WTC11 (cell line): Measurements from ENCODE around the gene KCNK4. TPM values are rescaled to one million over a fixed set of nuclear protein-coding genes. Genes with fewer than 3 reads are reported as not detected.

Experiments
- ATAC-seq: fragments of 200-7000 bp; cut with Tn5 transposase; 2 replicates; pipeline ENCODE4 v1.10.0; 2021; ENCODE audit warnings: mild to moderate bottlenecking, moderate library complexity
- CTCF ChIA-PET: fragments of 300-600 bp; sonication (Branson Sonifier 250); formaldehyde crosslinking; loops from one replicate; lab custom pipeline; 2021; ENCODE audit warnings: antibody characterized with exemption; lab: Charles Lee
- POLR2A ChIA-PET: fragments of 350-600 bp; sonication (Branson Sonifier 250); formaldehyde crosslinking; loops from one replicate; lab custom pipeline; 2021; ENCODE audit warnings: antibody characterized with exemption; lab: Charles Lee
- DNase-seq: peaks from one replicate; pipeline ENCODE4 v3.0.0; 2021; ENCODE audit warnings: low spot score
- H3K27ac Mint-ChIP-seq: 2 replicates; pipeline ENCODE4 v1.8.0; 2021; ENCODE audit warnings: mixed read lengths
- H3K27me3 Mint-ChIP-seq: 2 replicates; pipeline ENCODE4 v1.8.0; 2021; ENCODE audit warnings: low read depth, mild to moderate bottlenecking, moderate library complexity, mixed read lengths
- H3K36me3 Mint-ChIP-seq: 2 replicates; pipeline ENCODE4 v1.8.0; 2021; ENCODE audit warnings: mixed read lengths
- H3K4me1 Mint-ChIP-seq: 2 replicates; pipeline ENCODE4 v1.8.0; 2022; ENCODE audit warnings: mixed read lengths
- H3K4me3 Mint-ChIP-seq: 2 replicates; pipeline ENCODE4 v1.8.0; 2021; ENCODE audit warnings: mild to moderate bottlenecking, moderate library complexity, mixed read lengths
- H3K9me3 Mint-ChIP-seq: 2 replicates; pipeline ENCODE4 v1.8.0; 2021; ENCODE audit warnings: mixed read lengths
- CREB1 ChIP-seq: sonication (generic); formaldehyde crosslinking; IDR thresholded peaks from 2 replicates; pipeline ENCODE4 v1.8.0; 2023; ENCODE audit warnings: mild to moderate bottlenecking, missing genetic modification reagents
- ETV6 ChIP-seq: sonication (generic); formaldehyde crosslinking; IDR thresholded peaks from 2 replicates; pipeline ENCODE4 v1.8.1; 2022; ENCODE audit warnings: mild to moderate bottlenecking, missing genetic modification reagents
- FOXP1 ChIP-seq: sonication (generic); formaldehyde crosslinking; IDR thresholded peaks from 2 replicates; pipeline ENCODE4 v1.8.0; 2022; ENCODE audit warnings: missing genetic modification reagents, mild to moderate bottlenecking, moderate library complexity, borderline replicate concordance
- GTF2I ChIP-seq: fragments of 250-450 bp; sonication (Bioruptor Pico); conservative IDR thresholded peaks from 2 replicates; pipeline ENCODE4 v1.4.0; 2021; ENCODE audit warnings: mild to moderate bottlenecking
- HMGA2 ChIP-seq: fragments of 250-450 bp; sonication (Bioruptor Pico); IDR thresholded peaks from 2 replicates; pipeline ENCODE4 v1.4.0; 2021; ENCODE audit warnings: mild to moderate bottlenecking, moderate library complexity
- MYBL2 ChIP-seq: sonication (generic); formaldehyde crosslinking; IDR thresholded peaks from 2 replicates; pipeline ENCODE4 v1.8.1; 2023; ENCODE audit warnings: mild to moderate bottlenecking, moderate library complexity, missing genetic modification reagents
- NFE2L1 ChIP-seq: sonication (generic); formaldehyde crosslinking; IDR thresholded peaks from 2 replicates; pipeline ENCODE4 v1.8.1; 2023; ENCODE audit warnings: missing genetic modification reagents
- NR3C1 ChIP-seq: sonication (generic); formaldehyde crosslinking; conservative IDR thresholded peaks from 2 replicates; pipeline ENCODE4 v1.8.1; 2023; ENCODE audit warnings: low read depth, mild to moderate bottlenecking, missing genetic modification reagents
- PRRX2 ChIP-seq: fragments of 250-450 bp; sonication (Bioruptor Pico); IDR thresholded peaks from 2 replicates; pipeline ENCODE4 v1.8.0; 2021; ENCODE audit warnings: mild to moderate bottlenecking
- SMAD4 ChIP-seq: sonication (generic); formaldehyde crosslinking; IDR thresholded peaks from 2 replicates; pipeline ENCODE4 v1.8.0; 2022; ENCODE audit warnings: mild to moderate bottlenecking, missing genetic modification reagents
- TP53 ChIP-seq: sonication (generic); formaldehyde crosslinking; IDR thresholded peaks from 2 replicates; pipeline ENCODE4 v1.8.1; 2023; ENCODE audit warnings: mild to moderate bottlenecking, missing genetic modification reagents
- ZNF121 ChIP-seq: sonication (generic); formaldehyde crosslinking; IDR thresholded peaks from 2 replicates; pipeline ENCODE4 v1.8.0; 2023; ENCODE audit warnings: missing genetic modification reagents
- ZNF263 ChIP-seq: sonication (generic); formaldehyde crosslinking; IDR thresholded peaks from 2 replicates; pipeline ENCODE4 v1.8.1; 2022; ENCODE audit warnings: low read depth, mild to moderate bottlenecking, moderate library complexity, missing genetic modification reagents
- total RNA-seq: library from RNA; stranded (reverse); gene quantifications from 3 replicates; pipeline ENCODE4 v1.2.3, GENCODE V29; 2021
- TF ChIP-seq, protein P1 (sequence below): fragments of 250-450 bp; sonication (Bioruptor Pico); IDR thresholded peaks from 2 replicates; pipeline ENCODE4 v1.9.0; 2021; ENCODE audit warnings: moderate library complexity, mild to moderate bottlenecking, inconsistent platforms, borderline replicate concordance
- TF ChIP-seq, protein P2 (sequence below): fragments of 250-450 bp; sonication (Bioruptor Pico); IDR thresholded peaks from 2 replicates; pipeline ENCODE4 v1.9.0; 2021; ENCODE audit warnings: mild to moderate bottlenecking
- TF ChIP-seq, protein P3 (sequence below): sonication (generic); formaldehyde crosslinking; IDR thresholded peaks from 2 replicates; pipeline ENCODE4 v1.8.1; 2022; ENCODE audit warnings: mild to moderate bottlenecking, moderate library complexity, missing genetic modification reagents
- TF ChIP-seq, protein P4 (sequence below): sonication (generic); formaldehyde crosslinking; IDR thresholded peaks from 2 replicates; pipeline ENCODE4 v1.8.1; 2023; ENCODE audit warnings: mild to moderate bottlenecking, moderate library complexity, missing genetic modification reagents
- TF ChIP-seq, protein P5 (sequence below): sonication (generic); formaldehyde crosslinking; IDR thresholded peaks from 2 replicates; pipeline ENCODE4 v1.8.1; 2022; ENCODE audit warnings: missing genetic modification reagents, borderline replicate concordance
- TF ChIP-seq, protein P6 (sequence below): fragments of 250-450 bp; sonication (Bioruptor Pico); IDR thresholded peaks from 2 replicates; pipeline ENCODE4 v1.8.0; 2021; ENCODE audit warnings: mild to moderate bottlenecking

KCNK4 gene
- total RNA-seq, 1 experiment from 2014 or later, result 0.74 TPM

DNA sequence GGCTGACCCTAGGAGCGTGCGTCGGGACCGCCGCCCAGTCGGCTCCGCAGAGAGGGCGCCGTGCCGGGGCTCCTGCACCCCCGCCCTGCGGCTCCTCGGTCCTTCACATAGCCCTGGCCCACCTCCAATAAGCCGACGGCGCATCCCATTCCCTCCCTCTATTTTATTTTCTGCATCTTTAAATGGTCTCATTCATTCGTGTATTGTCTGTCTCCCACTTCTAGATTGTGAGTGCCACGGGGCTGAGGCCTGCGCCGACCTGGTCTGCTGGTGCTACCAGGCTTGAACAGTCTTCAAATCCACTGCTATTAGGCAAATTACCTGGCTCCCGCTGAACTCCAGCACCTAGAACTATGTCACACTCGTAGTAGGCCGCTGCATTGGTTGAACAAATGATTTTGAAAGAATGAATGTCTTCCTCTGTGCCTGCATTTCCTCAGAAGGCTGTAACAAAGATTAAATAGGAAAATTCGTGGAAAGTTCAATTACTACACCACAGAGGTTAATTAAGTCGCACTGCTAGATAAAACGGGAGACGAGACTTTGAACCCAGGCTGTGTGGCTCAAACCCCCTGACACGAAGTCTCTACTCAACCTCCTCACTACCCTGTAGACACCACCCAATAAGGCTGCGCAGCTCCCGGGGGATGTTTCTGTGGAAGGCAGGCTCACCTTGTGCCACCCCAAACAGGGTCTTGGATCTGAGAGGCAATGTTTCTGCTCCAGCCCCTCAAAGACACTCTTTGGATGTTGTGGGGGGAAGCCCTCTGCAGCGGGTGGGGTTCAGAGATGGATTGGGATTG, 43.2 kb upstream of the KCNK4 start:
- Mint-ChIP-seq H3K27ac (peak overlapping the region; percentile 93), H3K36me3 (peaks cover 8% of the 10 kb centered on the region), H3K4me3 (peak overlapping the region; percentile 88), H3K27me3 (no peaks in the 10 kb centered on the region), H3K9me3 (no peaks in the 10 kb centered on the region), H3K4me1 (peaks cover 44% of the 10 kb centered on the region)
- TF ChIP-seq, protein P1, sequence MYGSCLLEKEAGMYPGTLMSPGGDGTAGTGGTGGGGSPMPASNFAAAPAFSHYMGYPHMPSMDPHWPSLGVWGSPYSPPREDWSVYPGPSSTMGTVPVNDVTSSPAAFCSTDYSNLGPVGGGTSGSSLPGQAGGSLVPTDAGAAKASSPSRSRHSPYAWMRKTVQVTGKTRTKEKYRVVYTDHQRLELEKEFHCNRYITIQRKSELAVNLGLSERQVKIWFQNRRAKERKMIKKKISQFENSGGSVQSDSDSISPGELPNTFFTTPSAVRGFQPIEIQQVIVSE (CRISPR knock-in tag), result no peak
- TF ChIP-seq MYBL2 (CRISPR knock-in tag), result no peak
- TF ChIP-seq, protein P2, sequence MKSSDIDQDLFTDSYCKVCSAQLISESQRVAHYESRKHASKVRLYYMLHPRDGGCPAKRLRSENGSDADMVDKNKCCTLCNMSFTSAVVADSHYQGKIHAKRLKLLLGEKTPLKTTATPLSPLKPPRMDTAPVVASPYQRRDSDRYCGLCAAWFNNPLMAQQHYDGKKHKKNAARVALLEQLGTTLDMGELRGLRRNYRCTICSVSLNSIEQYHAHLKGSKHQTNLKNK, result no peak
- no peak for TF ChIP-seq SMAD4 (CRISPR knock-in tag)
- TF ChIP-seq, protein P3, sequence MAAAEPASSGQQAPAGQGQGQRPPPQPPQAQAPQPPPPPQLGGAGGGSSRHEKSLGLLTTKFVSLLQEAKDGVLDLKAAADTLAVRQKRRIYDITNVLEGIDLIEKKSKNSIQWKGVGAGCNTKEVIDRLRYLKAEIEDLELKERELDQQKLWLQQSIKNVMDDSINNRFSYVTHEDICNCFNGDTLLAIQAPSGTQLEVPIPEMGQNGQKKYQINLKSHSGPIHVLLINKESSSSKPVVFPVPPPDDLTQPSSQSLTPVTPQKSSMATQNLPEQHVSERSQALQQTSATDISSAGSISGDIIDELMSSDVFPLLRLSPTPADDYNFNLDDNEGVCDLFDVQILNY (CRISPR knock-in tag), result no peak
- no peak for TF ChIP-seq FOXP1 (CRISPR knock-in tag)
- TF ChIP-seq, protein P4, sequence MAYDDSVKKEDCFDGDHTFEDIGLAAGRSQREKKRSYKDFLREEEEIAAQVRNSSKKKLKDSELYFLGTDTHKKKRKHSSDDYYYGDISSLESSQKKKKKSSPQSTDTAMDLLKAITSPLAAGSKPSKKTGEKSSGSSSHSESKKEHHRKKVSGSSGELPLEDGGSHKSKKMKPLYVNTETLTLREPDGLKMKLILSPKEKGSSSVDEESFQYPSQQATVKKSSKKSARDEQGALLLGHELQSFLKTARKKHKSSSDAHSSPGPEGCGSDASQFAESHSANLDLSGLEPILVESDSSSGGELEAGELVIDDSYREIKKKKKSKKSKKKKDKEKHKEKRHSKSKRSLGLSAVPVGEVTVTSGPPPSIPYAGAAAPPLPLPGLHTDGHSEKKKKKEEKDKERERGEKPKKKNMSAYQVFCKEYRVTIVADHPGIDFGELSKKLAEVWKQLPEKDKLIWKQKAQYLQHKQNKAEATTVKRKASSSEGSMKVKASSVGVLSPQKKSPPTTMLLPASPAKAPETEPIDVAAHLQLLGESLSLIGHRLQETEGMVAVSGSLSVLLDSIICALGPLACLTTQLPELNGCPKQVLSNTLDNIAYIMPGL (CRISPR knock-in tag), result 0 out of 2 replicates have a peak, but pooled peaks have one; percentile 18
- TF ChIP-seq ZNF263 (CRISPR knock-in tag), result no peak
- DNase-seq (no peak), ATAC-seq (no peak)
- CTCF ChIA-PET, result interaction anchor here (0.8 to 5.3 kb wide), 11 partner anchors 13 to 457 kb away, joined by 3 to 75 read pairs (median 7); partner anchors contain the start of genes CATSPERZ, ESRRA, FERMT3 and STIP1
- POLR2A ChIA-PET, result interaction anchor here (1.0 to 1.5 kb wide), 5 partner anchors 20 to 329 kb away, joined by 3 to 6 read pairs (median 4); partner anchors contain the start of genes NUDT22 and TRPT1

DNA sequence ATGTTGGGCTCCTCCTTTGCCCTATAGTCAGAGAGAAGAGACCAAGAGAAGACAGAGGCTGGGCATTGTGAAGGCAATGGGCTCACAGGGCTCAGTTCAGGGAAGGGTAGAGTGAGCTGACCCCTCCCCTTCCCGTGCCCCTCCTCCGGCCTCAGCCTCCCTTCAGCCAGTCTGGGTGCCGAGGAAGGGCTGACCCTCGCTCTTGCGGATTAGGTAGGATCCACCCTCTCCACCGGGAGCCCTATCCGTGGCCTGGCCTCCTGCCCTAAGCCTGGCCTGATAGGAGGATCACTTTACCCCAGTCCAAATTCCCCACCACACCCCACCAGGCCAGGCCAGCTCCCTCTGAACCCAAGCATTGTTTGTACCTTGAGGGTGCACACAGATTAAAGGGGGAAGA, 42.5 kb upstream of the KCNK4 start:
- peak; percentile 35 for ATAC-seq
- Mint-ChIP-seq H3K4me3 (peak overlapping the region; percentile 88), H3K36me3 (peaks cover 4% of the 10 kb centered on the region; the same call in 1 of the 2 replicates), H3K27ac (peak overlapping the region; percentile 97), H3K9me3 (no peaks in the 10 kb centered on the region)
- CTCF ChIA-PET, result interaction anchor here (0.5 to 5.3 kb wide), 12 partner anchors 13 to 456 kb away, joined by 3 to 75 read pairs (median 6); partner anchors contain the start of genes CATSPERZ, FERMT3, STIP1 and VEGFB
- POLR2A ChIA-PET, result interaction anchor here (0.6 to 1.0 kb wide), 3 partner anchors 19 to 259 kb away, joined by 4 to 7 read pairs (median 6); no protein-coding TSS in a partner anchor
- TF ChIP-seq ZNF121, result 0 out of 2 replicates have a peak, but pooled peaks have one; percentile 43
- no peak for TF ChIP-seq NR3C1 (CRISPR knock-in tag)
- TF ChIP-seq ETV6 (CRISPR knock-in tag), result 0 out of 2 replicates have a peak, but pooled peaks have one; percentile 27
- TF ChIP-seq, all 79 proteins: peak for 2
- Mint-ChIP-seq H3K4me1 (peaks cover 45% of the 10 kb centered on the region), H3K27me3 (no peaks in the 10 kb centered on the region)
- peak; percentile 62 for DNase-seq

DNA sequence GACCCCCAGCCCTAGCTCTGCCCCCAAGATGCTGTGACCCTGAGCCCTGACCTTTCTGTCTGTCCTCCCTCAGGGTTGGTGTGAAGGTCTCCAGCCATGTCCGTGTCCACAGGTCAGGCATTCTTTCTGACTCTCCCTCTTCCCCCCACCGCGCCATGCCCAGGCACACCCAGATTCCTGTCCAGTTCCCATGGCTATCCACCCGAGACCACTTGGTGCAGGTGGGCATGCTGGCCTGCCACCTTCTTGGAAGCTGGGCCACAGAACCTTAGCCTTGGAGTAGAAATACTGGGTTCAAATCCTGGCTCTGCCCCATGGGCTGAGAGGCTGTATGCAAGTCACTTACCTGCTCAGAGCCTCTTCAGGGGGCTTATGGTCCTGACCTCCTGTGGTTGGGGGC, 42.1 kb upstream of the KCNK4 start:
- Mint-ChIP-seq H3K4me3 (peak overlapping the region; percentile 88), H3K27ac (peak overlapping the region; percentile 97), H3K4me1 (peaks cover 45% of the 10 kb centered on the region), H3K27me3 (no peaks in the 10 kb centered on the region), H3K9me3 (no peaks in the 10 kb centered on the region), H3K36me3 (no peaks in the 10 kb centered on the region)
- ChIA-PET CTCF (interaction anchor here (0.5 to 5.3 kb wide), 16 partner anchors 7 to 271 kb away, joined by 3 to 75 read pairs (median 20); partner anchors contain the start of genes CATSPERZ, DNAJC4, ESRRA and FERMT3), POLR2A (interaction anchor here (0.6 to 3.7 kb wide), 5 partner anchors 8 to 260 kb away, joined by 4 to 25 read pairs (median 7); partner anchors contain the start of gene FKBP2)
- no peak for ATAC-seq
- DNase-seq, result no peak
- no peak for TF ChIP-seq NFE2L1 (CRISPR knock-in tag)
- TF ChIP-seq CREB1 (CRISPR knock-in tag), result no peak
- TF ChIP-seq, protein P5, sequence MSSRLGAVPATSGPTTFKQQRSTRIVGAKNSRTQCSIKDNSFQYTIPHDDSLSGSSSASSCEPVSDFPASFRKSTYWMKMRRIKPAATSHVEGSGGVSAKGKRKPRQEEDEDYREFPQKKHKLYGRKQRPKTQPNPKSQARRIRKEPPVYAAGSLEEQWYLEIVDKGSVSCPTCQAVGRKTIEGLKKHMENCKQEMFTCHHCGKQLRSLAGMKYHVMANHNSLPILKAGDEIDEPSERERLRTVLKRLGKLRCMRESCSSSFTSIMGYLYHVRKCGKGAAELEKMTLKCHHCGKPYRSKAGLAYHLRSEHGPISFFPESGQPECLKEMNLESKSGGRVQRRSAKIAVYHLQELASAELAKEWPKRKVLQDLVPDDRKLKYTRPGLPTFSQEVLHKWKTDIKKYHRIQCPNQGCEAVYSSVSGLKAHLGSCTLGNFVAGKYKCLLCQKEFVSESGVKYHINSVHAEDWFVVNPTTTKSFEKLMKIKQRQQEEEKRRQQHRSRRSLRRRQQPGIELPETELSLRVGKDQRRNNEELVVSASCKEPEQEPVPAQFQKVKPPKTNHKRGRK, result no peak
- TF ChIP-seq, protein P4 (CRISPR knock-in tag), result no peak
- TF ChIP-seq GTF2I (CRISPR knock-in tag), result no peak
- no peak for TF ChIP-seq HMGA2 (CRISPR knock-in tag)
- TF ChIP-seq PRRX2 (CRISPR knock-in tag), result no peak
- TF ChIP-seq, protein P6, sequence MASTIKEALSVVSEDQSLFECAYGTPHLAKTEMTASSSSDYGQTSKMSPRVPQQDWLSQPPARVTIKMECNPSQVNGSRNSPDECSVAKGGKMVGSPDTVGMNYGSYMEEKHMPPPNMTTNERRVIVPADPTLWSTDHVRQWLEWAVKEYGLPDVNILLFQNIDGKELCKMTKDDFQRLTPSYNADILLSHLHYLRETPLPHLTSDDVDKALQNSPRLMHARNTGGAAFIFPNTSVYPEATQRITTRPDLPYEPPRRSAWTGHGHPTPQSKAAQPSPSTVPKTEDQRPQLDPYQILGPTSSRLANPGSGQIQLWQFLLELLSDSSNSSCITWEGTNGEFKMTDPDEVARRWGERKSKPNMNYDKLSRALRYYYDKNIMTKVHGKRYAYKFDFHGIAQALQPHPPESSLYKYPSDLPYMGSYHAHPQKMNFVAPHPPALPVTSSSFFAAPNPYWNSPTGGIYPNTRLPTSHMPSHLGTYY (CRISPR knock-in tag), result no peak
- no peak for TF ChIP-seq TP53 (CRISPR knock-in tag)
